Measurements from ENCODE around the gene ATR. TPM values are rescaled to one million over a fixed set of nuclear protein-coding genes. Genes with fewer than 3 reads are reported as not detected.

Gene ATR
- polyA plus RNA-seq (2011; rRNA removed) (12.6 and 17.9 TPM in 2 replicates), polyA minus RNA-seq (2011; rRNA and poly(A)+ RNA removed) (13.8 and 25.8 TPM in 2 replicates)

DNA sequence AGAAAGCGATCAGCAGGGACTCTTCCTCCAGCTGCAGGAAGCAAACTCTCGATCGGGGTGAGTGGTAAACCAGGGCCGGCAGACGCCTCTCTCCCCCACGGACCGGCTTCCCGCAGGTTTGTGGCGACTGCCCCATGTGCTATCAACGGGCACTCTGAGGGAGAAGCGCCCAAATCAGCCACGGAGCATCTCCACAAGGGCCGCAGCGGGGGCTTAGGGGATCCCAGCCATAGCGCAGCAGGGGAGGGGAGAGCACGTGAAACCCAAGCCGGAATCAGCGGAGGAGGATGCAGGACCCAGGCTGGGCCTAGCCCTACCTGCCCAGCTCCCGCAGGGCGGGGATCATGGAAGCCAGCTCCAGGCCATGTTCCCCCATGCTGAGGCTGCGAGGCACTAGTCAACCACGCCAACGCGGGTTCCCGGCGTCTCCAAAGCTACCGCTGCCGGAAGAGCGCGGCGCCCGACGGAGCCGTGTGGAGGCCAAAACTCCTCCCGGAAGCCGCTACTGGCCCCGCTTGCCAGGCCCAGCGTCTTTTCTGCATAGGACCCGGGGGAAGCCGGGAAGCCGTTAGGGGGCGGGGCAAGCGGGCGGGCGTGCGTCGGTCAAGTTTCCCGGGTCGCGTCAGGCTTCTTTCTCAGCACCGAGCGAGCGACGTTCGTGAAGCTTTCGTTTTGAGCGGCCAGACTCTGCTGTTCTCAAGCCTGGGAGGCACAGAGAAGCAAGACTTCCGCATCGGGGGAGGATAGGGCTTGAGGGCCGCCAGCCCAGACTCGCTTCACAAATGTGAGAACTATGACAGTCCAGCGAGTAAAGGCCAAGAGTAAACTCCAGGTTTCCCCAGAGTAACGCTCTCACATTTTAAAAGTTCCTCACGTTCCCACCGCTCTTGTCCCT is at the start of gene ATR:
ATR (minus strand) TSS at position 405 of the 895 bp plus-strand sequence; CDS start at position 376, 29 bp downstream.
- peak; percentile 83 for DNase-seq (ENCODE audit: low read depth, low spot score)
- CTCF ChIA-PET, result interaction anchor here (0.7 to 1.9 kb wide), 3 partner anchors 9 to 250 kb away, joined by 4 to 6 read pairs (median 5); no protein-coding TSS in a partner anchor
- Histone ChIP-seq H3K4me3 (ENCODE audit: low read depth, low read length) (peak within 1 kb of the TSS; percentile 98), H3K27me3 (ENCODE audit: control insufficient read depth, insufficient read depth, low read length) (peaks cover 4% of the 10 kb centered on the region), H3K9me3 (ENCODE audit: control insufficient read depth, insufficient read depth, low read length) (no peaks in the 10 kb centered on the region), H3K27ac (ENCODE audit: low read depth, low read length) (peak within 1 kb of the TSS; percentile 92)
- POLR2A ChIA-PET, result interaction anchor here (0.6 to 1.3 kb wide), 4 partner anchors 80 to 424 kb away, joined by 3 to 9 read pairs (median 3); partner anchors contain the start of gene U2SURP
- TF ChIP-seq, protein P1, sequence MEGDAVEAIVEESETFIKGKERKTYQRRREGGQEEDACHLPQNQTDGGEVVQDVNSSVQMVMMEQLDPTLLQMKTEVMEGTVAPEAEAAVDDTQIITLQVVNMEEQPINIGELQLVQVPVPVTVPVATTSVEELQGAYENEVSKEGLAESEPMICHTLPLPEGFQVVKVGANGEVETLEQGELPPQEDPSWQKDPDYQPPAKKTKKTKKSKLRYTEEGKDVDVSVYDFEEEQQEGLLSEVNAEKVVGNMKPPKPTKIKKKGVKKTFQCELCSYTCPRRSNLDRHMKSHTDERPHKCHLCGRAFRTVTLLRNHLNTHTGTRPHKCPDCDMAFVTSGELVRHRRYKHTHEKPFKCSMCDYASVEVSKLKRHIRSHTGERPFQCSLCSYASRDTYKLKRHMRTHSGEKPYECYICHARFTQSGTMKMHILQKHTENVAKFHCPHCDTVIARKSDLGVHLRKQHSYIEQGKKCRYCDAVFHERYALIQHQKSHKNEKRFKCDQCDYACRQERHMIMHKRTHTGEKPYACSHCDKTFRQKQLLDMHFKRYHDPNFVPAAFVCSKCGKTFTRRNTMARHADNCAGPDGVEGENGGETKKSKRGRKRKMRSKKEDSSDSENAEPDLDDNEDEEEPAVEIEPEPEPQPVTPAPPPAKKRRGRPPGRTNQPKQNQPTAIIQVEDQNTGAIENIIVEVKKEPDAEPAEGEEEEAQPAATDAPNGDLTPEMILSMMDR (IDR thresholded peaks at IDR 0.05; ENCODE audit: low read depth, low read length), result no peak

DNA sequence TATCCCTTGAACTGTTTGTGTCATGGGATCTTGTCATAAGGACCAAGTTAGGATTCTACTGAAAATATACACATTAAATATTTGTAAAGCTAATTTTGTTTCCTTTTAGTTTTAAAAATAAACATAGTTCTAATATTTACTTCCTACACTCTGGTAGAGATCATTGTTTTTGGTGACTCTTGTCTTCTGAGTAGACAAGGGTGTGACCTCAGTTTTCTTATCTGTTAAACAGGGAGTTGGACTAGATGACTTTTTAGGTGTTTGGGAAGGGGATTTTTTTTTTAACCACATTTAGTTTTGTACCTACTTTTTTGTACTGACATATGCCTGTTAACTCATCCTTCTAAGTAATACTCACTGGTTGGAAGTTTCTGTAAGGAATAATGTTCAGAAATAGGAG is 48.4 kb upstream of the ATR start:
- TF ChIP-seq, protein P1 (IDR thresholded peaks at IDR 0.05; ENCODE audit: low read depth, low read length), result no peak
- H3K9me3 ChIP-seq (ENCODE audit: control insufficient read depth, insufficient read depth, low read length), result no peaks in the 10 kb centered on the region
- no peak for DNase-seq (ENCODE audit: low read depth, low spot score)
- CTCF ChIA-PET, result no interaction called here
- H3K4me3 ChIP-seq (ENCODE audit: low read depth, low read length), result no peak overlapping the region
- no peaks in the 10 kb centered on the region for H3K27me3 ChIP-seq (ENCODE audit: control insufficient read depth, insufficient read depth, low read length)
- POLR2A ChIA-PET, result no interaction called here
- no peak overlapping the region for H3K27ac ChIP-seq (ENCODE audit: low read depth, low read length)

DNA sequence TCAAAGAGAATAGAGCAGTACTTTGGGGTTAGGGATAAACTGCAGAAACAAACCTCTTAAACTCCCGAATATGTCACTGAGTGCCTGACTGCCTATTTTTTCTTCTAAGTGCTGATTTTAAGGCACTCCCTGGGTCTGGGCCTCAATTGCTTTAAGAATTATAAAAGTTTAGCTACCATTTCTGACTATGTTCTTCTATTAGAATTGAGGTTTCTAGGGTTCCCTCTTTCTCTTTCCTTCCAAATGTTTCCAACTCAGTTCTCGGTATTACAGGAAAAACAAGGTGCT is 46.6 kb upstream of the ATR start:
- no peak for DNase-seq (ENCODE audit: low read depth, low spot score)
- H3K27me3 ChIP-seq (ENCODE audit: control insufficient read depth, insufficient read depth, low read length), result no peaks in the 10 kb centered on the region
- ChIA-PET CTCF (no interaction called here), POLR2A (no interaction called here)
- no peak overlapping the region for H3K27ac ChIP-seq (ENCODE audit: low read depth, low read length)
- H3K4me3 ChIP-seq (ENCODE audit: low read depth, low read length), result no peak overlapping the region
- TF ChIP-seq, protein P1 (IDR thresholded peaks at IDR 0.05; ENCODE audit: low read depth, low read length), result no peak
- H3K9me3 ChIP-seq (ENCODE audit: control insufficient read depth, insufficient read depth, low read length), result no peaks in the 10 kb centered on the region

DNA sequence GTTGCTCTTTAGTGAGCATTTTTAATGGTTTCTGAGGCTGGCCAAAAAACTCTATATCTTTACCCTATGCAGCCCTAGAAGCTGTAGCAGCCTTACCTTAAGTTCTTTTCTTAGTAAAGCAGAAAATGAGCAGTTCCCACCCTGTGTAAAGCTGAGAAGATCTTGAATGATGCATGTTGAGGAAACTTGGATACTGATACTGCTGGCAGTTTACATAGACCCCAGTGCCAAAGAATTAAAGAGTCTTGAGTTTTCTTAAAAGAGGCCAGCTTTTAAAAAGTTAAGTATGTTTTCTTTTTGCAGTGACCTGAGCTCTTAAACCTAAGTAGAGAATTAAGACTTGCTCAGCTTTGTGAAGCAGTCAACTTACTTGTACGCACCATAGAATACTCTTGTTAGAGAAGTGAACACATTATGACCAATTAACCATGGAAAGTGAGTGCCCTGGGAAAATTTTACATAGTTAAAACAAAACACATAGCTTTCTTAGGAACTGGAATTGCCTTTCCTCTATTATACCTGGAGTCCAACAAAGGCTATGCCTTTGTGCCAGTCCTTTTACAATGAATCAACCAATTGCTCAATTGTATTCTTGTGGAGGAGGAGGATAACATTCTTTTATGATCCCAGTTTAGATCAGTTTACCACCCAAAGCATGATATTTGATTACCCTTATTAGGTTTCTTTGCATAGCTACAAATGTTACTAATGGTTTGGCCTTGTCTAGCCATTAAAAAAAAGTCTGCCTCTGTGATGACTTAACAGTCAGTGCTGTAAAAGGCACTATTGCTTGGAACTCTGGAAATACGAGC is 46.0 kb upstream of the ATR start:
- TF ChIP-seq, protein P1 (IDR thresholded peaks at IDR 0.05; ENCODE audit: low read depth, low read length), result no peak
- ChIA-PET POLR2A (no interaction called here), CTCF (no interaction called here)
- DNase-seq (ENCODE audit: low read depth, low spot score), result no peak
- no peaks in the 10 kb centered on the region for H3K9me3 ChIP-seq (ENCODE audit: control insufficient read depth, insufficient read depth, low read length)
- no peak overlapping the region for H3K4me3 ChIP-seq (ENCODE audit: low read depth, low read length)
- H3K27ac ChIP-seq (ENCODE audit: low read depth, low read length), result no peak overlapping the region
- H3K27me3 ChIP-seq (ENCODE audit: control insufficient read depth, insufficient read depth, low read length), result no peaks in the 10 kb centered on the region

DNA sequence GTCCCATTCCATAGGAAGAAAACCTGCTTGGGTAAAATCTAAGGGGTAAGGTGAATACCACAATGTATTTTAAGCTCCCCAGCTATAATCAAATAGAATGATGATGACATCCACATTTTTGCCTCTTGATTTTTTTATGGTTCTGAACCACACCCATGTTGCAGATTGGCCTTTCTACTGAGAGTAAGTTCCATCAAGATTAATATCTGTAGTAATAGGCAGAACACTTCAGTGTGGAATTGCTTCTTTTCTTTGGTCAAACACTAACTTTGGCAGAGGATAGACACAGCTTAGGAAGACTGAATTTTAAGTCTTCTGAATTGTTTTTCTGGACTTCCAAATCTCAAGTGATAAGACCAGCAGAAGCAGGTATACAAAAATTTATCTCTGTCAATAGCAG is 44.7 kb upstream of the ATR start:
- no peak for DNase-seq (ENCODE audit: low read depth, low spot score)
- Histone ChIP-seq H3K9me3 (ENCODE audit: control insufficient read depth, insufficient read depth, low read length) (no peaks in the 10 kb centered on the region), H3K4me3 (ENCODE audit: low read depth, low read length) (no peak overlapping the region), H3K27me3 (ENCODE audit: control insufficient read depth, insufficient read depth, low read length) (no peaks in the 10 kb centered on the region), H3K27ac (ENCODE audit: low read depth, low read length) (no peak overlapping the region)
- TF ChIP-seq, protein P1 (IDR thresholded peaks at IDR 0.05; ENCODE audit: low read depth, low read length), result no peak
- ChIA-PET POLR2A (no interaction called here), CTCF (no interaction called here)
